NOMO-1 treated with dmso at 0.1 percent for 144 hours (cell line): Measurements from ENCODE around the gene ARID1B.

Experiments
- DNase-seq: peaks from one replicate; lab custom pipeline; 2025; ENCODE audit not compliant: unreplicated experiment; lab: John Stamatoyannopoulos, UW

The ARID1B gene

DNA sequence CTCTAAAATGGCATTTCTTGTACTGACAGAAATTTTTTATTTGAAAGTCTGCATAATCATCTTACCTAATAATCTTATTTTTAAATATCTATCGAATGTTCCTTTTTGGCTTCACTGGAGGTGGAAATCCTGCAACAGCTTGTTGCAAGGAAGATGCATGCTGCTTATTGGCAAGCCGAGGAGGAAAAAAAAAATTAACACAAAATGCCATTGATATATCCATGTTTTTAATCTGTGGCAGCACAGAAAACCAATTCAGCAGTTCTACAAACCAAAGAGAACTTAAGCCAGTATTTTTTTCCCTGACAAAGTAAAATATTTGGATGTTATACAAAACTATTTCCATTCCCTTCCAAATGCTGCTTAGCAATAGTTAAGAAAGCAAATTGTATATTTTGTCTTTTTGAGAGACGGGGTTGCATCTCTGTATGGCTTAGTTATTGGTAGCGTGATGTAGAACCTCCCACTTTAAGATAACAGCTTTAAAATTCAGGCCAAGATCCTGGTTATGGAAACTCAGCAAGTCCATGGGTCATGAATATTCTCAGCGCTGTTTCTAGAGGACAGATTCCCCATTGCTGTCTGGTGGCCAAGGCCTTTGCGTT, 314.8 kb downstream of the ARID1B start:
- no peak for DNase-seq

GRCh38 chr6:157092736-157093135, 315.6 kb downstream of the ARID1B start:
- no peak for DNase-seq

- no peak for DNase-seq
Observed at GRCh38 chr6:157093536-157093935, 316.4 kb downstream of the ARID1B start.

GRCh38 chr6:157094038-157094437, 316.9 kb downstream of the ARID1B start:
- no peak for DNase-seq

GRCh38 chr6:157095084-157095483, 317.9 kb downstream of the ARID1B start:
- DNase-seq, result no peak

DNA sequence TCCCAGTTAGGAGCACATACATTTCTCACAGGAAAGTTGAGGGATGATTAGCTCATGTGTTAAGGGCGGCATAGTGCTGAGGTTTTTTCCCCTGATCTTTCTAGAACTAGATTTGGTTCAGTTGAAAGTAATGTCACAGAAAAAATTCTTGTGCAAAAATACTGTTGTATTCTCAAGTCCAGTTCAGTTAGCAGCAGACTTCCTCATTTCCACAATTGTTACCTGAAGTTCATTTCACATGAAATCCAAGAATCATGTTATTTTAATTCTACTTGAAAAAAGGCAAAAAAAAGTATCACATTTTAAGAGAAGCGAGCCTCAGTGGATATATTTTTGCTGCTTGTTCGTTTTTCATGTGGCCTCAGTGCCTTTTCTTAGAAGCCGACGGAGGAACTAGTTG, 318.4 kb downstream of the ARID1B start:
- DNase-seq, result no peak

DNA sequence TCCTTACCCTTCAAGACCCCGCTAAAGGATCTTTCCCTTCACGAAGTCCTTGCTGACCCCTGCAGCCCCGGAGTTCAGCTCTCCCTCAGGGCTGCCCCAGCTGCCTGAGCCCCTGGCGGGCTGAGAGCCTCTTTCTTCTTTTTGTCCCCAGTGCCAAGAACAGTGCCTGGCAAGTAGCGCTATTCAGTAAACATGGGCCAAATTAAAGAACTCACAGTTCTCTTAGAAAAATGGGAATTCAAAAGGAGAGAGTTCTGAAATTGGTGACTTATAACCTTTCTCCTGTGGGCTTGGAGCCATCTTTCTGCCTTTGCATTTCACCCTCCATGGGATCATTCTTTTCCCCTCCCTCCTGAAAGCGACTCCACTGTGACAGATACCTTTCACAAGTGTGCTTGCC, 318.9 kb downstream of the ARID1B start:
- no peak for DNase-seq

- DNase-seq, result no peak
Observed at GRCh38 chr6:157096522-157096921, 319.3 kb downstream of the ARID1B start.

DNA sequence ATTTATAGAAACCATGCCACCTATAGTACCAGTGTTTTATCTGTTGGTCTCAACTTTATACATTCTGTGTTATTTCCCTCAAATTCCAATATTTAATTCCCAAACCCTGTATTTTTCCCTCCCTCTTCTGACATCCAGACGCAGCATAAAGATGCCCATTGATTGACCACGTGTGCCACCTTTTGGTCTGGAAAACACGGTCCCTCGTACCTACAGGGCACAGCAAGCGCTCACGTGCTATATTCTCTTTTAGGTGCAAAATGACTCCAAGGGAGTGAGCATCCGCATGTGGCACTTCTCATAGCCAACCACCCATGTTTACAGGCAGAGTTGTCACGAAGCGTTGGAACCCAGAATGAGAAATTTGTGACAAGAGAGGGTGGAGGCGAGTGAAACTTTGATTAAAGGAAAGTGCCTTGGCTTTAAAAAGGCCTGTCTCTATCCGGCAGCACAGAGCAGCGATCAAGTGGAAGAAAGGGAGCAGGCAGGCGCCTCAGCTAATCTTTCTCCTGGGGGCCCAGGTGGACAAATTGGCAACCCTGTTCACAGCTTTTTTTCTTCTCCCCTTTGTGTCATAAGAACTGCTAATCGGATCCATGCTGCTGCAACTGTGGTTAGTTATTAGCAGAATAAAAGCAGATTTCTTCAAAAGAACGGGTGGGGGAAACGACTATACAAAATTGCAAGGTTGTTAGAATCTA, 320.2 kb downstream of the ARID1B start:
- DNase-seq, result no peak

- DNase-seq, result no peak
Observed at GRCh38 chr6:157098999-157099398, 321.8 kb downstream of the ARID1B start.

- no peak for DNase-seq
Observed at GRCh38 chr6:157099912-157100593, 322.9 kb downstream of the ARID1B start.

- no peak for DNase-seq
Observed at GRCh38 chr6:157101166-157101565, 324.0 kb downstream of the ARID1B start.

GRCh38 chr6:157104803-157105202, 327.6 kb downstream of the ARID1B start:
- no peak for DNase-seq

DNA sequence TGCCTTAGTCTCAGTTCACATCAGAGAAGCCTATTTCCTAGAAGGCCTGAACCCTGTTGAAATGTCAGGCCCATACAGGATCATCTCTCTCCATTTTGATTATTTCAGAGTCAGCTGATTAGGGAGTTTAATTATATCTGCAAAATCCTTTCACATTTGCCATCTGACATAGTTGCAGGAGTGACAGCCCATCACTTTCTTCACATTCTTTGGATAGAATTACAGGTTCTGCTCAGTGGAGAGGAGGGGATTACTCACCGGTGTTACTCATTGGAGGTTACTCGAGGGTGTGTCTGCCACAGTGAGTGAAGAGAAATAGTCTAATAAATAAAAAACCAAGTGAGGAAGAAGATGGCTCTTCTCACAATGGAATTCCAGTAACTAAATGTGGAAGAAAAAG, 329.3 kb downstream of the ARID1B start:
- no peak for DNase-seq

DNA sequence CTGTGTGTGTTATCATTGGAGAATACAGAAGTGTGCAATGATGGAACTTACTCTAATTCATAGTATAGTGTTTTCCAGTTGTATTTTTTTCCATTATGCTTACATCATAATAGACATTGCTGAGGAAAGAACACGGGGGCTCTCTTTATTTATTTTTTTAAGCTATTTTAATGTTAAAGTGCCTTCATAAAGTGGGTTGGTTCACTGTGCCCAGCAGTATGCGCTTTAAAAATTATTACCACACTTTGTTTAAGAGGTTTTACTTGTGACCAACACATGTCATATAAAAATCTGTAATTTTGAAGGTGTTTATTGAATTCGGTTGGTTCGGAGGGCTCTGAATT, 330.4 kb downstream of the ARID1B start:
- DNase-seq, result no peak

DNA sequence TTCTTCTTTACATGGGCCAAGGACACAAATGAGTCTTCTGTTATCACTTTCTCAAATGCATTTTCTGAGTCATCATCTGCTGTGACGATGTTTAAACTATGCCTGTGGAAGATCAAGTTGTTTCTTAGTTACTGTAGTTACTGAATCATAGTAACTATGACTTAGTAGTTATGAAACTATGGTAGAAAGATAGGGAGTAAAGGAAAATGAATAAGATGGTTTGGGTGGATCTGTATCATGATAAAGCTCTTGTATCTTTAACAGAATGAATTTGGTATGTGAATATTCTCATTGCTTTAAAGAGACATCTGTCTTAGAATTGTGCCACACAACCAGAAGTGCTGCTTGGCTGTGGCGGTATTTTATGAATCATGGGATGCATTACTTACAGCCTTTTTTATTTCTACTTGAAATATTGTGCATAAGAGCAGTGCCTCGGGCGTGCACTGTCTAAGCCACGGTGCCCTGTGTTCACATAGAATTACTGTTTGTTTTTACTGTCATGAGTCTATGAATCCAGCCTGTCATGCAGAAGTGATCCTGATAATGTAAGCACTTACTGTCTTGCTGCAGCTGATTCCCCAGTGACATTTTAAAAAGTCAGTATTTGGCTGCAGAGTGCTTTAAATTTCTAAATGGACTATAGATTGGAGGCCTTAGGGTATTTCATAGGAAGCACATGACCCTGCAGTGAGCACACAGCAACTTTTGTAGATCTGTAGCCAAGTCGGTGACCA, 330.9 kb downstream of the ARID1B start:
- DNase-seq, result no peak

DNA sequence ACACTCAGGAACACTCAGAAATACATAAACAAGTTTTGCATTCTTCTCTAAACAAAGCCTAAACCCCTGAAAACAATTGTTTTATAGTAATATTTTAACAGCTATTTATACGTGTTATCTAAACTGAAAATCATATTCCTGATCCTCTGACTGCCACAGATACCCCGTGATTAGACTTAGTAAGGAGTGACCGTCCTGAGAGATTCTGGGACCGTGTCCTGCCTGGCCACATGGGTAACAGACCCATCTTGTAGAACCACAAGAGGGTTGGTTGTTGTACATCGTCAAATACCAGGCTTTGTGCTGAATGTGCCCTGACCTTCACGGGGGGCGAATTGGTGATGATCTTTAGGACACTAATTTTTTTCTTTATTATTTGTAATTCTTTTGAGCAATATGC, 331.7 kb downstream of the ARID1B start:
- DNase-seq, result no peak

- no peak for DNase-seq
Observed at GRCh38 chr6:157110607-157111006, 333.4 kb downstream of the ARID1B start.

- DNase-seq, result no peak
Observed at GRCh38 chr6:157113389-157113788, 336.2 kb downstream of the ARID1B start.

DNA sequence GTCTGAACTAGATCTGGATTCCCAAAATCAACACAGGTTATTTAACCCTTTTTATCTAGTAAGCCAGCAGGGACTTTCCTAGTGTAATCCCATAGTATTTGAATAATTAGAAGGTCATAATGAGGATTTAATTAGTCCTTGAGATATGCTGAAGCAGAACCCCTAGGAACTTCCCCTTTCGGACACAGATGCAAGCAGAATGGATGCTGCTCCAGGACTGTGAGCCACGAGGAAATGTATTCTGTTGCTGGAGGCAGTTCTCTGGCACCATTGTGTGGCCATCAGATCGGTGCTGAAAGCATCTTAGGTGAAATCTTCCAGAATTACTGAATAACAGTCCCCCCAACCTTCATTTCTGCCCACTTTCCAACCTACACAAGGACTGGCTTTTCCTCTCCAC, 339.2 kb downstream of the ARID1B start:
- no peak for DNase-seq

- DNase-seq, result no peak
Observed at GRCh38 chr6:157117431-157118095, 340.4 kb downstream of the ARID1B start.
